GM13977 (cell line): ENCODE measurements around the gene SERPINE2.

Experiments
- DNase-seq: peaks from one replicate; pipeline ENCODE4 v3.0.0; 2012; ENCODE audit warnings: low spot score
- CTCF ChIP-seq: IDR thresholded peaks from 2 replicates; pipeline ENCODE4 v1.5.1; 2012; ENCODE audit warnings: mild to moderate bottlenecking, control low read depth; ENCODE audit not compliant: insufficient read depth; ENCODE audit errors: extremely low read depth, missing control alignments
- in situ Hi-C: fragments of 300-500 bp; cut with MboI; formaldehyde crosslinking; loops from one replicate; pipeline ENCODE4 v1.12.0; 2022; ENCODE audit warnings: low sequenced_read_pairs, low pct_unique_long_range_greater_than_20kb, mixed read lengths, inconsistent platforms; ENCODE audit not compliant: unreplicated experiment

Gene SERPINE2

GRCh38 chr2:223937535-223937934 is 101.6 kb downstream of the SERPINE2 start:
- no peak for TF ChIP-seq CTCF
- DNase-seq: no peak
- in situ Hi-C loops: no loop called here

GRCh38 chr2:223936862-223937326 is 102.2 kb downstream of the SERPINE2 start:
- in situ Hi-C loops: no loop called here
- no peak for TF ChIP-seq CTCF
- DNase-seq: no peak

DNA sequence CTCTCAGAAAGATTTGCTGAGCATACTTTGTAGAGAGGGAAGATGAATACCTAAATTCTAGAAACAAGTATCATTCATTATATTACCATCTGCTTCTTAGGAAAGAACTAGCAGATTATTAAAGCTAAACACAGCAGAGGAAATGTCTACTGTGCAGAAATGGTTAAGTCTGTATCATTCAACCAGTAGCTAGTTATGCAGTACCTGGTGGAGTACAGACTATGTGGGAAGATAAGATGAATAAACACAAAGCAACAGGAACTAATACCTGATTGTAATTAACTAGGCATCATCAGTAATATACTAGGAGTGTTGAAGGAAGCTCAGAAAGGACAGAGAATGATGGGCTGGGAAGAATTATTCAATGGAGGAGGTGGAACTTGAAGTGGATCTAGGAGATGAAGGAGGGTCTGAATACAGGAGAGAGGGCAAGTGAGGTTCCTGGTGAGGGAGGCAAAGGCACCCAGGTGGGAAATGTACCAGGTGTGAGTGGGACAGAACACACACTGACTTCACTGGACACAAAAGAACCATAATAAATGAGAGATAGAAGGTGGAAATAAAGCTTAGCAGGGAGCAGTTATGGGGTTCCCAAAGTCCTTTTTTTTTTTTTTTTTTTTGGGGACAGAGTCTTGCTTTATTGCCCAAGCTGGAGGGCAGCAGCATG is 103.5 kb downstream of the SERPINE2 start:
- in situ Hi-C loops: no loop called here
- no peak for DNase-seq
- TF ChIP-seq CTCF: no peak

- DNase-seq: no peak
- in situ Hi-C loops: no loop called here
- no peak for TF ChIP-seq CTCF
Observed at GRCh38 chr2:223934870-223935269, 104.2 kb downstream of the SERPINE2 start.

DNA sequence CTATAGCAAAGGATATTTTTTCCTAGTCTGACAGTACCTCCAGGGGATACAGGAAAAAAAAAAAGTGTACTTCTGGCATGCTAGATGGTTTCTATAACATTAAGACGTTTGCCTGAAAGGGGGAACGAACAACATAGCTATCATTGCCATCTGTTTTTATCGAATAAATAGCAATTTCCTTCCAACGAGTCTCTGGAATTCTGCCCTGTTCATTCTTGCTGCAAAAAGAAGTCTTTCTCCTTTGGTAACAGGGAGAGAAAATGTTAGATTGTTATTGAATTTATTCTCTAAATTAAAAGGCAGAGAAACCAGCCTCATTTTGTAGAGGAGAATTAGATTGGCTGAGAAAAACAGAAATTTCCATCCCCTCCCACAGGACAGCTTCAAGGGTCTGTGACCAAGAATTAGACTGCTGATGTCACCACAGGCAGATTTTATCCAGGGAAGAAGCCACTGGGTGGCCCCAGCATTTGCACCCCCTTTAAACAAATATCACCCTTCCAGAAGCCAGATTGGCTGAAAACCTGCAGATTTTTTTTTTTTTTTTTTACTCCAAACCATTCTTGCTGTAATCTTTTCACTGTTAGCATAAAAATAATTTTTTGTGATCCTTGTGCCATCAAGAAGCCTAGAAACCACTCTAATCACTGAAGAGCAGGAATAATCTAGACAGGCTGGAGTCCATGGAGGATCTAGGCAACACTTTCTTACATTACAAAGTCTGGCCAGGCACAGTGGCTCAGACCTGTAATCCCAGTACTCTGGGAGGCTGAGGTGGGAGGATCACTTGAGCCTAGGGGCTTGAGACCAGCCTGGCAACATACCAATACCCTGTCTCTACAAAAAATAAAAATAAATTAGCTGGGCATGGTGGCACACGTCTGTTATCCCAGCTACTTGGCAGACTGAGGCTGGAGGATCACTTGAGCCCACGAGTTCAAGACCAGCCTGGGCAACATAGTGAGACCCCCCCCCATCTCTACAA is 106.0 kb downstream of the SERPINE2 start:
- in situ Hi-C loops: no loop called here
- no peak for DNase-seq
- no peak for TF ChIP-seq CTCF

DNA sequence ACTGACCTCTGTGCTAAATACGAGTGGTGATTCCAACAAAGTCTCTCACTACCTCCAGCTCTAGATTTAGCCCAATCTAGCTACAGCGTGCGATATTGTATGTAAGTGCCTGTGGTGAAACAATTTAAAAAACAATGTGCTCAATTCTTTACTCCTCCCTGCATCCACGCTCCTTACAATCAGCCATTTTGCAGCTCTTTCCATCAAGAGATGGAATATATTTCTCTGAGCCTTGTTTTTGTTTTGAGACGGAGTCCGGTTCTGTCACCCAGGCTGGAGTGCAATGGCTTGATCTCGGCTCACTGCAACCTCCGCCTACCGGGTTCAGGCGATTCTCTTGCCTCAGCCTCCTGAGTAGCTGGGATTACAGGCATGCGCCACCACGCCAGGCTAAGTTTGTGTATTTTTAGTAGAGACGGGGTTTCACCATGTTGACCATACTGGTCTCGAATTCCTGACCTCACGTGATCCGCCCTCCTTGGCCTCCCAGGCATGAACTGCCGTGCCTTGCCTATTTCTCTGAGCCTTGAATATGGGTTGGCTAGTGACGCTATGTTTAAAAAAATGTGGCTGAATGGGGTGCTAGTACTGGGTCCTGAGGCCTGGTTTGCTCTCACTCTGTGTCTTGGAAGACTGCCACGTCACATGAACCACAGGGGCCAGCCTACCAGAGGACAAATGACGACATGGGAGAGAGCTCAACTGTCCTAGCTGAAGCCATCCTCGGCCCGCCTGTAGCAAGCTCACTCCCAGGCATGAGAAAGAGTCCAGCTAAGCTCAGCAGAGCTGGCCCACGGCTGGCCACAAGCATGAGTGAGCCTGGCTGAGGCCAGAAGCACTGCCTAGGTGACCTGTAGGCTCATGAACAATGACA is 108.7 kb downstream of the SERPINE2 start:
- in situ Hi-C loops: no loop called here
- TF ChIP-seq CTCF: no peak
- no peak for DNase-seq
